ENCODE data around the gene CCDC171.

GRCh38 chr9:15967068-15967467 lies 414.2 kb downstream of the CCDC171 start:
- TF ChIP-seq FOXP2 (optimal IDR thresholded peaks at IDR 0.05; ENCODE audit: control extremely low read depth, extremely low read length, insufficient read depth) (no peak), EZH2 (IDR thresholded peaks at IDR 0.05) (no peak)

All from SK-N-MC (cell line).